Lower lobe of right lung (tissue), 2 donors: ENCODE data around the gene MEG3. TPM values are rescaled to one million over a fixed set of nuclear protein-coding genes. Genes with fewer than 3 reads are reported as not detected.
A peak's percentile ranks its signal among the peaks of the same experiment; 100 is the strongest.

ENCODE experiments used
- ATAC-seq, 2 donors: fragments of 200-7000 bp; cut with Tn5 transposase; one replicate each; pipeline ENCODE4 v1.9.1; 2020 to 2022; ENCODE audit warnings: mild to moderate bottlenecking in 2 of 2, moderate library complexity in 2 of 2
- DNase-seq: peaks from one replicate; pipeline ENCODE4 v3.0.0-alpha.2; 2020
- H3K27ac ChIP-seq: fragments of 200-600 bp; one replicate; pipeline ENCODE4 v1.8.0; 2022
- H3K27me3 ChIP-seq: fragments of 200-600 bp; one replicate; pipeline ENCODE4 v1.8.0; 2022; ENCODE audit warnings: low read depth
- H3K36me3 ChIP-seq: fragments of 200-600 bp; one replicate; pipeline ENCODE4 v1.8.0; 2022; ENCODE audit warnings: mild to moderate bottlenecking
- H3K4me1 ChIP-seq: fragments of 200-600 bp; one replicate; pipeline ENCODE4 v1.8.0; 2022
- H3K4me3 ChIP-seq: fragments of 200-600 bp; one replicate; pipeline ENCODE4 v1.8.0; 2022; ENCODE audit warnings: mild to moderate bottlenecking
- H3K9me3 ChIP-seq: fragments of 200-600 bp; one replicate; pipeline ENCODE4 v1.8.0; 2022
- intact Hi-C: fragments of 100-400 bp; cut with DNase I; formaldehyde crosslinking; loops from one replicate; pipeline ENCODE4 v1.11.0; 2022
- total RNA-seq: library from RNA; stranded (reverse); fragmentation: NEBNext Ultra II Directional; extraction: Animal tissue kit (Norgen Biotek cat#: 25700); gene quantifications from one replicate; pipeline ENCODE4 v1.2.1, GENCODE V29; 2021
- TF ChIP-seq, protein P1 (sequence below): fragments of 200-600 bp; IDR thresholded peaks from one replicate; pipeline ENCODE4 v1.8.0; 2022; ENCODE audit warnings: antibody characterized with exemption, mild to moderate bottlenecking
- donor health status: DM: no; HTN: yes; CAD: no; lungs with severe emphysema.

MEG3 gene
- total RNA-seq, 1 donor from 2014 or later, result 16.6 TPM

DNA sequence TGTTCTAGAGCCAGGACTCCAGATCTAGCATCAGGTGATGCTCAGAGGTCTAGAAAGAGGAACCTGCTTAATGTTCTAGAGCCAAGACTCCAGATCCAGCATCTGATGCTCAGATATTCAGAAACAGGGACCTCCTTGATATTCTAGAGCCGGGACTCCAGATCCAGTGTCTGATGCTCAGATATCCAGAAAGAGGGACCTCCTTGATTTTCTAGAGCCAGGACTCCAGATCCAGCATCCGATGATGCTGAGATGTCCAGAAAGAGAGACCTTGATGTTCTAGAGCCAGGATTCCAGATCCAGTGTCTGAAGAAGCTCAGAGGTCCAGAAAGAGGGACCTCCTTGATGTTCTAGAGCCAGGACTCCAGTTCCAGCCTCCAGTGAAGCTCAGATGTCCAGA lies 36.9 kb downstream of the MEG3 start:
- TF ChIP-seq, protein P1, sequence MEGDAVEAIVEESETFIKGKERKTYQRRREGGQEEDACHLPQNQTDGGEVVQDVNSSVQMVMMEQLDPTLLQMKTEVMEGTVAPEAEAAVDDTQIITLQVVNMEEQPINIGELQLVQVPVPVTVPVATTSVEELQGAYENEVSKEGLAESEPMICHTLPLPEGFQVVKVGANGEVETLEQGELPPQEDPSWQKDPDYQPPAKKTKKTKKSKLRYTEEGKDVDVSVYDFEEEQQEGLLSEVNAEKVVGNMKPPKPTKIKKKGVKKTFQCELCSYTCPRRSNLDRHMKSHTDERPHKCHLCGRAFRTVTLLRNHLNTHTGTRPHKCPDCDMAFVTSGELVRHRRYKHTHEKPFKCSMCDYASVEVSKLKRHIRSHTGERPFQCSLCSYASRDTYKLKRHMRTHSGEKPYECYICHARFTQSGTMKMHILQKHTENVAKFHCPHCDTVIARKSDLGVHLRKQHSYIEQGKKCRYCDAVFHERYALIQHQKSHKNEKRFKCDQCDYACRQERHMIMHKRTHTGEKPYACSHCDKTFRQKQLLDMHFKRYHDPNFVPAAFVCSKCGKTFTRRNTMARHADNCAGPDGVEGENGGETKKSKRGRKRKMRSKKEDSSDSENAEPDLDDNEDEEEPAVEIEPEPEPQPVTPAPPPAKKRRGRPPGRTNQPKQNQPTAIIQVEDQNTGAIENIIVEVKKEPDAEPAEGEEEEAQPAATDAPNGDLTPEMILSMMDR, result no peak
- intact Hi-C loops, result no loop called here
- no peak overlapping the region for H3K4me3 ChIP-seq
- ATAC-seq (no peak), DNase-seq (no peak)
- no peak overlapping the region for H3K27ac ChIP-seq
- no peaks in the 10 kb centered on the region for H3K36me3 ChIP-seq
- no peaks in the 10 kb centered on the region for H3K4me1 ChIP-seq
- no peaks in the 10 kb centered on the region for H3K9me3 ChIP-seq
- H3K27me3 ChIP-seq, result peaks cover 7% of the 10 kb centered on the region

DNA sequence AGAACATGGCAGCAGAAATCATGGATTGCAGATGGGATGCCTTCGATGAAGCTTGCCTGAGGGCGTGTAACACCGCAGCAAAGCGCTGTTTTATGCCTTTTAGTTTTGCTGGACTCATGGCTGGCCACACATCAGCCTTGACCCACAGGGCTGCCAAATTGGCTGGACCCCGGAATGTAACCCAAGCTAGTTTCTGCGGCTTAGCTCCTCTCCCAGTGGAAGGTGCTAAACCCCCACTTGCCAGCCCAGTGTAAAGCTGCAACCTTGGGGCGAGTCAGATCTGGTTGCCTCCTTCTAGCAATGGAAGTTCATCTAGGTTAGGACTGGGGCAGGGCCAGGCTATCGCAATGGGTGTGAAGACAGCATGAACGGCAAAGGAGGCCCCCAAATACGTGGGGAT lies 38.3 kb downstream of the MEG3 start:
- intact Hi-C loops, result no loop called here
- Histone ChIP-seq H3K4me1 (no peaks in the 10 kb centered on the region), H3K27ac (no peak overlapping the region), H3K9me3 (no peaks in the 10 kb centered on the region), H3K27me3 (no peaks in the 10 kb centered on the region), H3K4me3 (no peak overlapping the region), H3K36me3 (no peaks in the 10 kb centered on the region)
- DNase-seq (peak; percentile 11), ATAC-seq (no peak)
- TF ChIP-seq, protein P1, result no peak

DNA sequence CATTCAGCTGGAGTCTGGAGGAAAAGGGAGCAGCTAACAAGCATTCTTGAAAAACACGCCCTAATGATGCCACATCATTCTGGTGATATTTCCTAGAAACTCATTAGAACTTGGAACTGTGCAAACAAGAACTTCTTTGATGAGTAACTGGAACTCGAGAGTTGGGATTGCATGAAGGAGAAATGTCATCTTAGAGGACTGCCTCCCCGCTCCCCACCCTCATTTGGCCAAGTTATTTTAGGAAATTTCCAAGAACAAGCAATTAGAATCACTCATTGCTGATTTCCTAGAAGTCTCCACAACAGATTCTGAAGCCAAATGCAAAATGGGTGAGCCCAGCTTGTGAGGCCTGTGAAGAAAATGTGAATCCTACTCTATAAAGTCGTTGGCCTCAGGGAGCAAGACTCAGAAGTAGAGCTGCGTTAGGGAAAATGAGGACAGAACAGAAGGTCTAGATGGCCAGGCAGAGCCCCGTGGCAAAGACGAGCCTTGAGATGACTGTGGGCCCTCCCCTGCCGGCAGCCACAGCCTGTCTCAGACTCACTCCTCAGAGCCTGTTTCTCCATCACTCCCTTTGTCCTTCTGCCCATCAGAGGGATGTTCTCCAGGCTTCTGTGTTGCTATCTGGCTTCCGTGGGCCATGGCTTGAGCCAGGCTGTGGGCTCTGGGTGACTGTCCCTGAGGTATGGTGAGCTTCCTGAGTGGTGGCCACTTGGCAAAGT lies 39.2 kb downstream of the MEG3 start:
- DNase-seq (peak; percentile 15), ATAC-seq (no peak)
- H3K36me3 ChIP-seq, result no peaks in the 10 kb centered on the region
- no peaks in the 10 kb centered on the region for H3K9me3 ChIP-seq
- H3K27ac ChIP-seq, result no peak overlapping the region
- H3K4me1 ChIP-seq, result no peaks in the 10 kb centered on the region
- no peaks in the 10 kb centered on the region for H3K27me3 ChIP-seq
- intact Hi-C loops, result no loop called here
- H3K4me3 ChIP-seq, result no peak overlapping the region
- TF ChIP-seq, protein P1, result no peak

DNA sequence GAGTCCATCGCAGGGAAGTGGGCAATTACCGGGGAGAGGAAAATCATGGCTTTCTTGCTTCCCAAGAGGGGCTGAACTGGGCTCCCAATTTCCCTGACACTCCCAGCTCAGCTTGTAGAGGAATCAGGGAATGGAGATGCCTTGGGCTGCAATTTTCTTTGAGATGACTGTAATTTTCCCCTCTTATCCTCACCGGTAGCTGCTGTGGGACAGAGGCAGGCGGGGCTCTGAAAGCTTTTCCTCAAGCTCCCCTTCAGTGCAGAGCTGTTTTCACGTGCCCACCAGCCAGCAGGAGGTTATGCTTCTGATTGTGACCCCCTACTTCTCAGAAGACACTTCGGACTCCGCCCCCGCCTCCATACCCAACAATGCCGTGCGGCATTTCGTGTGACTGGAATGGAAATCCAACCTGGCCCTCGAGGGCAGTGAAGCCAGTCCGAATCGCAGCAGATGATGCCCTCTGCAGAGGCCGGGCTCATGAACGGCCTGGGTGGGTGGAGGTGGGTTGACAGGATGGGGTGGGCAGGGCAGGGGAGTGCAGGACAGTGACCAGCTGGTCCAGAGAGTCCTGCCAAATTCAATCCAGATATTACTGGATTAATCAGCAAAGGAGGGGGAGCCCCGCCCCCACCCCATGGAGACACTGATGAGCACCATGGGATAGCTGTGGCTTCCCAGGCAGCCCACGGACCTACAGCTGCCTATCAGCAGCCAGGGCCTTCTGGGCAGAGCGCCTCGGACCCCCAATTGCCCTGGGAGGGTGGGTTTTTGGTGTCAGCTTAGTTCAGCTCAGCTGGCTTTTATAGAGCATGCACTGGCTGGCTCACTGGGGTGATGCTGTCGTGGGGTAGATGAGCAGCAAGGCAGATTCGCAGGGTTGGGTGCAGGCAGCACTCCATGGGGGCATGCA lies 40.0 kb downstream of the MEG3 start:
- Histone ChIP-seq H3K36me3 (no peaks in the 10 kb centered on the region), H3K4me1 (no peaks in the 10 kb centered on the region), H3K9me3 (no peaks in the 10 kb centered on the region), H3K4me3 (no peak overlapping the region), H3K27ac (no peak overlapping the region), H3K27me3 (no peaks in the 10 kb centered on the region)
- no peak for ATAC-seq
- TF ChIP-seq, protein P1, result no peak
- intact Hi-C loops, result no loop called here
- peak; percentile 32 for DNase-seq

DNA sequence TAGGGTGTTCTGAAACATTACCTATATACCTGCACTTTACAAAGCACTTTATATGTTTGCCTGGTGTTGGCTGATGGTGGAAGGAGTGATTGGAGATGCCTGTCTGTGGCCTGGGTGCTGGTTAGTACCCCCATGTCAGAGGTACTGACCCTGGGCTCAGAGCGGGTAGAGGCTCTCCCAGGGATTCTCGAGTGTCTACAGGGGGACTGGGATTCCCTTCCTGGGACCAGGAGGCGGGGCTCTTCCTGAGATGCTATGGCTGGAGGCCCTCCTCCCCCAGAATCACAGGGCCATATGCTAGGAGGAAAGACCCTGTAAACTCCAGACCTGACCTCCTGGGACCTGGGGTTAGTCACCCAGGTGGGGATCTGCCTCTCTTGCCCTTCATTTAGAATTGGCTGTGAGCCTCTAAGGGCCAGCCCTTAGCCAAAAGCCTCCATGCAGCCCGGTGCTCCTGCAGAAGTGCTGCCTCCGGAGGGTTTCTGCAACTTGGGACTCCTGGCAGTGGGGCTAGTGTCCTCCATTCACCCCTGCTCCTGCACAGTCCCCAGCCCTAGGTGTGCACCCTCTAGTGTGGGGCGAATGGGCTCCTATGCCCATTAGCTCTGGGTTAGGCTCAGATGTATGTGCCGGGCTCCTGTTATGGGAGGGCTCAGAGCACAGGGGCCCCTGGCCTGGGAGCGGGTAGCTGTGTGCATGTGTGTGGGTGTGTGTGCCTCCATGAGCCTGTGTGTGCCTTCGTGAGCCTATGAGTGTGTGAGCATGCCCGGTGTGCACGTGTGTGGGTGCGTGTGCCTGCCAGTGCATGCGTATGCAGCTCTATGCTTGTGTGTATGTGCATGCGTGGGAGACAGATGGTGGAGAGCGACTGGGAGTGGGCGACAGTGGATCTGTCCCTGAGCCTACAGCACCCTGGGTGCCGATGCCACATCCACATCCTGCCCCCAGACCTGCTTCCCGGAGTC lies 41.0 kb downstream of the MEG3 start:
- H3K4me3 ChIP-seq, result no peak overlapping the region
- no peak for ATAC-seq
- no peaks in the 10 kb centered on the region for H3K36me3 ChIP-seq
- no peaks in the 10 kb centered on the region for H3K4me1 ChIP-seq
- intact Hi-C loops, result no loop called here
- no peak overlapping the region for H3K27ac ChIP-seq
- no peaks in the 10 kb centered on the region for H3K9me3 ChIP-seq
- H3K27me3 ChIP-seq, result no peaks in the 10 kb centered on the region
- TF ChIP-seq, protein P1, result no peak
- peak; percentile 19 for DNase-seq
